ENCODE results near the gene IQCM. TPM values are rescaled to one million over a fixed set of nuclear protein-coding genes. Genes with fewer than 3 reads are reported as not detected.
A peak's percentile ranks its signal among the peaks of the same experiment; 100 is the strongest.

IQCM gene
- total and polyA plus RNA-seq, 10 of the 15 experiments (the other 5 are each of a cell fraction or from before 2014, with no cell fraction given) = not detected

DNA sequence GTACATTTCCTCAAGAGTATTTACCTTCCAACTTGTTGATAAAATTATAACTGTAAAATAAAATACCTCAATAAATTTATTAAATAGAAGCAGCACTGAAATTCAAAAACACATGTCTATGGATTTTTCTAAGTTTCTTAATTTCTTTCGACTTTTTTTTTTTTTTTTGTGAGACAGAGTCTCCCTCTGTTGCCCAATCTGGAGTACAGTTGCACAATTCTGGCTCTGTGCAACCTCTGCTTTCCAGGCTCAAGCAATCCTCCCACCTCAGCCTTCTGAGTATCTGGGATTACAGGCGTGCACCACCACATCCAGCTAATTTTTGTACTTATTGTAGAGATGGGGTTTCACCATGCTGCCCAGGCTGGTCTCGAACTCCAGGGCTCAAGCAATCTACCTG lies 79.8 kb downstream of the IQCM start:
- no peak overlapping the region for H2AFZ ChIP-seq (ENCODE audit: control insufficient read depth, low read depth, low read length)
- 14% methylated on average over 3 of the region's 3 CpGs for WGBS (ENCODE audit: insufficient coverage, insufficient replicate concordance, low lambda C conversion rate, missing lambda C conversion rate)
- CTCF ChIA-PET = interaction anchor here (1.7 kb wide), 1 partner anchor 364 kb away, joined by 4 read pairs; no protein-coding TSS in a partner anchor
- H3K4me3 ChIP-seq = no peak overlapping the region
- no peaks in the 10 kb centered on the region for H3K36me3 ChIP-seq (ENCODE audit: control insufficient read depth in 2 of 2, insufficient read depth in 2 of 2, low read length in 1 of 2)
- no peaks in the 10 kb centered on the region for H3K27me3 ChIP-seq (replicated peaks in 1 of 2; ENCODE audit: control insufficient read depth in 2 of 2, insufficient read depth in 2 of 2, low read length in 1 of 2)
- no peaks in the 10 kb centered on the region for H3K4me1 ChIP-seq (ENCODE audit: control insufficient read depth, insufficient read depth, low read length)
- H3K79me2 ChIP-seq (ENCODE audit: control insufficient read depth, insufficient read depth, low read length) = no peaks in the 10 kb centered on the region
- no peak overlapping the region for H3K9ac ChIP-seq (ENCODE audit: control insufficient read depth, insufficient read depth, low read length)
- no peak overlapping the region for H3K4me2 ChIP-seq (ENCODE audit: control insufficient read depth, insufficient read depth)
- RAD21 ChIA-PET (ENCODE audit: unreplicated experiment) = no interaction called here
- SMC1A ChIA-PET (ENCODE audit: uncharacterized antibody, unreplicated experiment) = no interaction called here
- intact Hi-C loops (cut with micrococcal nuclease; ENCODE audit: unreplicated experiment) (no loop called here), in situ Hi-C loops (cut with MboI) (no loop called here)
- ATAC-seq (no peak), DNase-seq (ENCODE audit: low read depth, low spot score) (no peak), FAIRE-seq (no peak)
- TF ChIP-seq RAD21 (IDR thresholded peaks at IDR 0.05; ENCODE audit: insufficient read depth, low read depth, low read length) (0 out of 2 replicates have a peak, but pooled peaks have one; percentile 4), SREBF1 (IDR thresholded peaks at IDR 0.05; ENCODE audit: low read length) (no peak)
- no TSS peak for BruUV-seq (replicated peaks)
- H3K9me3 ChIP-seq (replicated peaks; ENCODE audit: control insufficient read depth, insufficient read depth, low read length) = no peaks in the 10 kb centered on the region
- POLR2A ChIA-PET = no interaction called here
- no peaks in the 10 kb centered on the region for H4K20me1 ChIP-seq (ENCODE audit: control insufficient read depth, insufficient read depth)
- H3K27ac ChIP-seq (ENCODE audit: control insufficient read depth, insufficient read depth) = no peak overlapping the region

DNA sequence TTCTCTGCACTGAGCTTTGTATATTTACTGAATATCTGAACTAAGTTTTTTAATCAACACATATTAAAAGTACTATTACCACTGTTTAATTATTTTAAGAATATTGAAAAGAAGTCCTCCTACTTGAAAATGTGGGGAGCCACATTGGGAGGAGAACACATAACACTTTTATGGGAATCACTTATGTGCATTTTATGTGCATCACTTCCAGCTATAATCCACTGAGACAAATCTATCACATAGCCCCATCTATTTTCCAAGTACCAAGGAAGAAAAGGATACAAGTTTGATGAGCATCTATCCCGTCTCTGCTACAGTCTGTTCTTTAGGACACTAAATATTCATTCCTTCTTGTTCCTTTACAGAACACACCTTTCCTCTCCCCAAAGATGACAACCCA lies 87.2 kb downstream of the IQCM start:
- no TSS peak for BruUV-seq (replicated peaks)
- no peaks in the 10 kb centered on the region for H3K36me3 ChIP-seq (ENCODE audit: control insufficient read depth in 2 of 2, insufficient read depth in 2 of 2, low read length in 1 of 2)
- no peaks in the 10 kb centered on the region for H3K4me1 ChIP-seq (ENCODE audit: control insufficient read depth, insufficient read depth, low read length)
- FAIRE-seq = no peak
- DNase-seq (ENCODE audit: low read depth, low spot score) = no peak
- H3K4me3 ChIP-seq = no peak overlapping the region
- RAD21 ChIA-PET (ENCODE audit: unreplicated experiment) = no interaction called here
- H2AFZ ChIP-seq (ENCODE audit: control insufficient read depth, low read depth, low read length) = no peak overlapping the region
- H3K27me3 ChIP-seq (replicated peaks in 1 of 2; ENCODE audit: control insufficient read depth in 2 of 2, insufficient read depth in 2 of 2, low read length in 1 of 2) = no peaks in the 10 kb centered on the region; a peak in 1 of 4 replicates
- no peak overlapping the region for H3K27ac ChIP-seq (ENCODE audit: control insufficient read depth, insufficient read depth)
- POLR2A ChIA-PET = no interaction called here
- ATAC-seq = no peak
- SMC1A ChIA-PET (ENCODE audit: uncharacterized antibody, unreplicated experiment) = no interaction called here
- no peak overlapping the region for H3K4me2 ChIP-seq (ENCODE audit: control insufficient read depth, insufficient read depth)
- no peaks in the 10 kb centered on the region for H3K79me2 ChIP-seq (ENCODE audit: control insufficient read depth, insufficient read depth, low read length)
- no peak overlapping the region for H3K9ac ChIP-seq (ENCODE audit: control insufficient read depth, insufficient read depth, low read length)
- no peaks in the 10 kb centered on the region for H3K9me3 ChIP-seq (replicated peaks; ENCODE audit: control insufficient read depth, insufficient read depth, low read length)
- intact Hi-C loops (cut with micrococcal nuclease; ENCODE audit: unreplicated experiment) (no loop called here), in situ Hi-C loops (cut with MboI) (no loop called here)
- 0% methylated on average over 1 of the region's 1 CpG for WGBS (ENCODE audit: insufficient coverage, insufficient replicate concordance, low lambda C conversion rate, missing lambda C conversion rate)
- no peaks in the 10 kb centered on the region for H4K20me1 ChIP-seq (ENCODE audit: control insufficient read depth, insufficient read depth)
- CTCF ChIA-PET = no interaction called here
- TF ChIP-seq, protein P1, sequence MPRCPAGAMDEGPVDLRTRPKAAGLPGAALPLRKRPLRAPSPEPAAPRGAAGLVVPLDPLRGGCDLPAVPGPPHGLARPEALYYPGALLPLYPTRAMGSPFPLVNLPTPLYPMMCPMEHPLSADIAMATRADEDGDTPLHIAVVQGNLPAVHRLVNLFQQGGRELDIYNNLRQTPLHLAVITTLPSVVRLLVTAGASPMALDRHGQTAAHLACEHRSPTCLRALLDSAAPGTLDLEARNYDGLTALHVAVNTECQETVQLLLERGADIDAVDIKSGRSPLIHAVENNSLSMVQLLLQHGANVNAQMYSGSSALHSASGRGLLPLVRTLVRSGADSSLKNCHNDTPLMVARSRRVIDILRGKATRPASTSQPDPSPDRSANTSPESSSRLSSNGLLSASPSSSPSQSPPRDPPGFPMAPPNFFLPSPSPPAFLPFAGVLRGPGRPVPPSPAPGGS (IDR thresholded peaks at IDR 0.05; ENCODE audit: borderline replicate concordance, insufficient read depth, low read depth, low read length, poor library complexity, severe bottlenecking) = no peak
- no peak for TF ChIP-seq STAT3 (IDR thresholded peaks at IDR 0.05; ENCODE audit: low read depth, low read length)
- TF ChIP-seq MEF2A (IDR thresholded peaks at IDR 0.05; ENCODE audit: insufficient read depth, low read depth, low read length) = no peak
- TF ChIP-seq NFIC (IDR thresholded peaks at IDR 0.05; ENCODE audit: low read depth, low read length) = no peak
- TF ChIP-seq POLR2A (IDR thresholded peaks at IDR 0.05; ENCODE audit: low read depth, low read length) = no peak
- TF ChIP-seq, protein P2, sequence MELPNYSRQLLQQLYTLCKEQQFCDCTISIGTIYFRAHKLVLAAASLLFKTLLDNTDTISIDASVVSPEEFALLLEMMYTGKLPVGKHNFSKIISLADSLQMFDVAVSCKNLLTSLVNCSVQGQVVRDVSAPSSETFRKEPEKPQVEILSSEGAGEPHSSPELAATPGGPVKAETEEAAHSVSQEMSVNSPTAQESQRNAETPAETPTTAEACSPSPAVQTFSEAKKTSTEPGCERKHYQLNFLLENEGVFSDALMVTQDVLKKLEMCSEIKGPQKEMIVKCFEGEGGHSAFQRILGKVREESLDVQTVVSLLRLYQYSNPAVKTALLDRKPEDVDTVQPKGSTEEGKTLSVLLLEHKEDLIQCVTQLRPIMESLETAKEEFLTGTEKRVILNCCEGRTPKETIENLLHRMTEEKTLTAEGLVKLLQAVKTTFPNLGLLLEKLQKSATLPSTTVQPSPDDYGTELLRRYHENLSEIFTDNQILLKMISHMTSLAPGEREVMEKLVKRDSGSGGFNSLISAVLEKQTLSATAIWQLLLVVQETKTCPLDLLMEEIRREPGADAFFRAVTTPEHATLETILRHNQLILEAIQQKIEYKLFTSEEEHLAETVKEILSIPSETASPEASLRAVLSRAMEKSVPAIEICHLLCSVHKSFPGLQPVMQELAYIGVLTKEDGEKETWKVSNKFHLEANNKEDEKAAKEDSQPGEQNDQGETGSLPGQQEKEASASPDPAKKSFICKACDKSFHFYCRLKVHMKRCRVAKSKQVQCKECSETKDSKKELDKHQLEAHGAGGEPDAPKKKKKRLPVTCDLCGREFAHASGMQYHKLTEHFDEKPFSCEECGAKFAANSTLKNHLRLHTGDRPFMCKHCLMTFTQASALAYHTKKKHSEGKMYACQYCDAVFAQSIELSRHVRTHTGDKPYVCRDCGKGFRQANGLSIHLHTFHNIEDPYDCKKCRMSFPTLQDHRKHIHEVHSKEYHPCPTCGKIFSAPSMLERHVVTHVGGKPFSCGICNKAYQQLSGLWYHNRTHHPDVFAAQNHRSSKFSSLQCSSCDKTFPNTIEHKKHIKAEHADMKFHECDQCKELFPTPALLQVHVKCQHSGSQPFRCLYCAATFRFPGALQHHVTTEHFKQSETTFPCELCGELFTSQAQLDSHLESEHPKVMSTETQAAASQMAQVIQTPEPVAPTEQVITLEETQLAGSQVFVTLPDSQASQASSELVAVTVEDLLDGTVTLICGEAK (IDR thresholded peaks at IDR 0.05; ENCODE audit: borderline replicate concordance) = no peak
- TF ChIP-seq ZNF274 (IDR thresholded peaks at IDR 0.05; ENCODE audit: insufficient read depth, insufficient read length) = no peak
- TF ChIP-seq CREB1 (IDR thresholded peaks at IDR 0.05; ENCODE audit: low read depth) = no peak
- no peak for TF ChIP-seq CBX3 (IDR thresholded peaks at IDR 0.05; ENCODE audit: borderline replicate concordance, low read depth)
- TF ChIP-seq FOXK2 (IDR thresholded peaks at IDR 0.05) = no peak
- TF ChIP-seq TARDBP (IDR thresholded peaks at IDR 0.05; ENCODE audit: borderline replicate concordance) = no peak
- TF ChIP-seq NR2F1 (conservative IDR thresholded peaks at IDR 0.05) = no peak
- no peak for TF ChIP-seq RELA (IDR thresholded peaks at IDR 0.05; ENCODE audit: borderline replicate concordance, partially characterized antibody)
